Spleen (tissue), 11 donors: Measurements from ENCODE around the gene HTR4. TPM values are rescaled to one million over a fixed set of nuclear protein-coding genes. Genes with fewer than 3 reads are reported as not detected.

Experiments used
- DNase-seq: peaks from one replicate; pipeline ENCODE4 v3.0.0-alpha.2; 2020
- H3K27ac ChIP-seq, 8 donors: fragments of 200-600 bp; sonication (generic) in 7 of 8; 1 replicate in 4 of 8; 2 replicates in 4 of 8; pipeline versions ENCODE4 v1.5.0 to v1.8.0; 2016 to 2021; ENCODE audit warnings: inconsistent platforms in 4 of 8, mild to moderate bottlenecking in 4 of 8, moderate library complexity in 1 of 8
- H3K27me3 ChIP-seq, 7 donors: fragments of 200-600 bp; sonication (generic) in 6 of 7; replicated peaks in 1 of 7; 1 replicate in 4 of 7; 2 replicates in 3 of 7; pipeline versions ENCODE4 v1.5.0 to v1.8.0; 2016 to 2021; ENCODE audit warnings: inconsistent platforms in 3 of 7, mild to moderate bottlenecking in 1 of 7
- H3K36me3 ChIP-seq, 6 donors: fragments of 200-600 bp; sonication (generic) in 5 of 6; 1 replicate in 4 of 6; 2 replicates in 2 of 6; pipeline versions ENCODE4 v1.5.0 to v1.8.0; 2016 to 2021; ENCODE audit warnings: inconsistent platforms in 2 of 6
- H3K4me1 ChIP-seq, 6 donors: fragments of 200-600 bp; sonication (generic) in 5 of 6; 1 replicate in 3 of 6; 2 replicates in 3 of 6; pipeline versions ENCODE4 v1.5.0 to v1.8.0; 2016 to 2021; ENCODE audit warnings: inconsistent platforms in 3 of 6
- H3K4me3 ChIP-seq, 8 donors: fragments of 200-600 bp; sonication (generic) in 7 of 8; 1 replicate in 4 of 8; 2 replicates in 4 of 8; pipeline versions ENCODE4 v1.5.0 to v1.8.0; 2016 to 2021; ENCODE audit warnings: inconsistent platforms in 4 of 8, mild to moderate bottlenecking in 4 of 8, moderate library complexity in 2 of 8
- H3K9me3 ChIP-seq, 8 donors: fragments of 200-600 bp; sonication (generic) in 7 of 8; 1 replicate in 4 of 8; 2 replicates in 4 of 8; pipeline versions ENCODE4 v1.5.0 to v1.8.0; 2016 to 2021; ENCODE audit warnings: inconsistent platforms in 4 of 8
- CTCF ChIP-seq, 11 experiments: fragments of 200-600 bp in 7 of 11; fragments of 450-650 bp in 4 of 11; sonication (generic) in 4 of 11; IDR thresholded peaks in 8 of 11; conservative IDR thresholded peaks in 3 of 11; 1 replicate in 7 of 11; 2 replicates in 4 of 11; pipeline versions ENCODE4 v1.4.0 to v1.8.0; 2016 to 2021; ENCODE audit warnings: antibody characterized with exemption in 11 of 11, inconsistent platforms in 4 of 11, mild to moderate bottlenecking in 1 of 11
- POLR2A ChIP-seq, 3 donors: fragments of 450-650 bp; IDR thresholded peaks; one replicate each; pipeline ENCODE4 v1.5.1; 2017; ENCODE audit warnings: antibody characterized with exemption in 3 of 3, mild to moderate bottlenecking in 1 of 3
- POLR2AphosphoS5 ChIP-seq, 3 donors: sonication (generic); formaldehyde crosslinking; IDR thresholded peaks; one replicate each; pipeline ENCODE4 v1.5.1; 2017; ENCODE audit warnings: antibody characterized with exemption in 3 of 3
- WGBS, 5 donors: extraction: QIAGEN DNeasy Blood & Tissue Kit in 3 of 5; methylation state at CpG; one replicate each; pipeline versions ENCODE4 v1.1.5 to v1.1.7; 2013 to 2018; 5-methylcytosine and 5-hydroxymethylcytosine counted together
- intact Hi-C: fragments of 100-400 bp; cut with DNase I; formaldehyde crosslinking; loops from one replicate; pipeline ENCODE4 v1.15.0; 2023; ENCODE audit warnings: low total_unique reads
- polyA plus RNA-seq, 3 donors: library from polyadenylated mRNA; stranded (reverse); fragments of 200-250 nt; gene quantifications; one replicate each; pipeline ENCODE4 v1.2.1, GENCODE V29; 2013
- total RNA-seq, 7 donors: library from RNA; depleted of rRNA in 3 of 7; stranded (reverse); fragments of >200 nt in 3 of 7; fragmentation: NEBNext Ultra II Directional in 4 of 7; extraction: Animal tissue kit (Norgen Biotek cat#: 25700) in 4 of 7; gene quantifications; one replicate each; pipeline versions ENCODE4 v1.1.0 to v1.2.1, GENCODE V29; 2016 to 2021
- donor health status: healthy with polysubstance abuse.
- donor health status: DM: no; HTN: no; CAD: no; lungs with moderate emphysema.
- donor health status: DM: no; HTN: no; CAD: no.
- donor health status: Bipolar disorder and iron deficiency.
- donor health status: healthy.
- donor health status: DM: no; HTN: no; CAD: no.
- donor health status: DM: yes; HTN: yes; CAD: no.

The HTR4 gene
- total and polyA plus RNA-seq, 10 donors, result 0.03 to 0.79 (median 0.41) TPM; not detected in 5

GRCh38 chr5:148586796-148587195 is 67.5 kb downstream of the HTR4 start:
- TF ChIP-seq POLR2A (IDR thresholded peaks at IDR 0.05), result no peak
- Histone ChIP-seq H3K9me3 (no peaks in the 10 kb centered on the region), H3K27me3 (no peaks in the 10 kb centered on the region), H3K4me1 (no peaks in the 10 kb centered on the region), H3K27ac (no peak overlapping the region), H3K36me3 (no peaks in the 10 kb centered on the region), H3K4me3 (no peak overlapping the region)
- intact Hi-C loops, result no loop called here
- DNase-seq, result no peak
- 39 to 52% (median 47%) methylated on average over 2 of the region's 2 CpGs for WGBS, 5 donors

GRCh38 chr5:148585988-148586387 is 68.3 kb downstream of the HTR4 start:
- H3K4me3 ChIP-seq, result no peak overlapping the region
- no peak overlapping the region for H3K27ac ChIP-seq
- DNase-seq, result no peak
- no peaks in the 10 kb centered on the region for H3K4me1 ChIP-seq
- intact Hi-C loops, result no loop called here
- TF ChIP-seq POLR2AphosphoS5 (IDR thresholded peaks at IDR 0.05), result no peak
- no peak for TF ChIP-seq CTCF (IDR thresholded peaks at IDR 0.05 in 8 of 11, conservative IDR thresholded peaks at IDR 0.05 in 3 of 11)
- TF ChIP-seq POLR2A (IDR thresholded peaks at IDR 0.05), result no peak
- no peaks in the 10 kb centered on the region for H3K27me3 ChIP-seq
- H3K9me3 ChIP-seq, result no peaks in the 10 kb centered on the region
- H3K36me3 ChIP-seq, result no peaks in the 10 kb centered on the region

DNA sequence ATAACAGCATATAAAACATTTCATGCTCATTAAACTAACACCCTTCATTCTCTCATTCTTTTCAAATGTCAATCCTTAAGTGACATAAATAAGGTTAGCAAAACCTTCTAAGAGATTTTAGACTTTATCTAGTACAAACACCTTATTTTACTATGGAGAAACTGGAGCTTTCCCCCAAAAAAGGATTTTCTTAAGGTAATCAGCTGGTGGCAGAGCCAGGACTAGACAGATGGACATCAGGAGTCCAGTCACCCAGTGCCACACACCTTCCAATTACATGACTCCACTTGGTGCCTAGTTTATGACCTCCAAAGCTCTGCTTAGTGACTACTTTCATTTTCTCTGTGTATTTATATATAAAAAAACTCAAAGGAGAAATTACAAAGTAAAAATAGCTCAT is 70.2 kb downstream of the HTR4 start:
- no peak overlapping the region for H3K4me3 ChIP-seq
- TF ChIP-seq CTCF (IDR thresholded peaks at IDR 0.05 in 8 of 11, conservative IDR thresholded peaks at IDR 0.05 in 3 of 11) (no peak), POLR2A (IDR thresholded peaks at IDR 0.05) (no peak), POLR2AphosphoS5 (IDR thresholded peaks at IDR 0.05) (no peak)
- H3K36me3 ChIP-seq, result no peaks in the 10 kb centered on the region
- H3K4me1 ChIP-seq, result no peaks in the 10 kb centered on the region
- H3K9me3 ChIP-seq, result peaks cover 0 to 11% (median 2%) of the 10 kb centered on the region in 8 donors
- no peak for DNase-seq
- H3K27ac ChIP-seq, result no peak overlapping the region
- H3K27me3 ChIP-seq, result no peaks in the 10 kb centered on the region
- intact Hi-C loops, result no loop called here

- peaks cover 0 to 11% (median 2%) of the 10 kb centered on the region in 8 donors for H3K9me3 ChIP-seq
- no peaks in the 10 kb centered on the region for H3K4me1 ChIP-seq
- intact Hi-C loops, result no loop called here
- TF ChIP-seq CTCF (IDR thresholded peaks at IDR 0.05 in 8 of 11, conservative IDR thresholded peaks at IDR 0.05 in 3 of 11), result no peak
- TF ChIP-seq POLR2A (IDR thresholded peaks at IDR 0.05), result no peak
- no peak for TF ChIP-seq POLR2AphosphoS5 (IDR thresholded peaks at IDR 0.05)
- no peak for DNase-seq
- H3K36me3 ChIP-seq, result no peaks in the 10 kb centered on the region
- H3K27me3 ChIP-seq, result no peaks in the 10 kb centered on the region
- WGBS, 5 donors, result 81 to 93% (median 91%) methylated on average over 2 of the region's 2 CpGs
- no peak overlapping the region for H3K4me3 ChIP-seq
- no peak overlapping the region for H3K27ac ChIP-seq
Observed at GRCh38 chr5:148583421-148583965, 70.8 kb downstream of the HTR4 start.

DNA sequence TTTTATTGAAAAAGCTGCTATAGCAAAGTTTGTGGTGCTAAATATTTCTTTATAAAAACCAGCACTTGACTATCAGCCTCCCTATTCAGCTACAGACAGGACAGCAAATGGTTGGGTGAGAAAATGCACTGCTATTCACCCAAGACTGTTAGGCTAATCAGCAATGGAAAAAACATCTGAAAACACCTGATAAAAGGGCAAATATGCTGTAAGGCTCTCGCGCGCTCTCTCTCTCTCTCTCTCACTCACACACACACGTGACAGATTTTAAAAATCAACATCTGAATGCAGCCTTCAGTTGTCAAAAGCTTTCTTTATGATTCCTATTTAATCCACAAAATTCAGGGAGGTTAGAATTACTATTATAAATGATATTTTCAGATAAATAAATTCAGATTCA is 80.2 kb downstream of the HTR4 start:
- Histone ChIP-seq H3K4me3 (no peak overlapping the region), H3K36me3 (no peaks in the 10 kb centered on the region), H3K4me1 (no peaks in the 10 kb centered on the region), H3K27me3 (no peaks in the 10 kb centered on the region), H3K27ac (no peak overlapping the region), H3K9me3 (no peaks in the 10 kb centered on the region)
- intact Hi-C loops, result no loop called here
- 63 to 81% (median 77%) methylated on average over 4 of the region's 4 CpGs for WGBS, 5 donors
- DNase-seq, result no peak
- TF ChIP-seq POLR2AphosphoS5 (IDR thresholded peaks at IDR 0.05) (no peak), POLR2A (IDR thresholded peaks at IDR 0.05) (no peak)
